NB4 (cell line): ENCODE results near the gene COLQ.
"Not testable (repeated sequence)": the region's sequence is repeated elsewhere in the genome, so short reads cannot be mapped to it uniquely, and the experiment has no call there.

ENCODE experiments used
- DNase-seq: peaks from one replicate; pipeline ENCODE4 v3.0.0; 2010; ENCODE audit warnings: low read depth
- H3K4me3 ChIP-seq: one replicate; pipeline ENCODE4 v1.5.1; 2011; ENCODE audit warnings: mild to moderate bottlenecking, low read depth, low read length, moderate library complexity
- MYC ChIP-seq: IDR thresholded peaks from 2 replicates; pipeline ENCODE4 v1.6.1; 2011; ENCODE audit warnings: low read depth, low read length
- POLR2A ChIP-seq: IDR thresholded peaks from 2 replicates; pipeline ENCODE4 v1.6.1; 2011; ENCODE audit warnings: mild to moderate bottlenecking; ENCODE audit not compliant: insufficient read length; ENCODE audit errors: extremely low read depth
- TF ChIP-seq, protein P1 (sequence below): IDR thresholded peaks from 2 replicates; pipeline ENCODE4 v1.6.1; 2011; ENCODE audit warnings: low read depth, low read length
- TF ChIP-seq, protein P2 (sequence below): IDR thresholded peaks from one replicate; pipeline ENCODE4 v1.5.1; 2012; ENCODE audit warnings: low read depth, low read length

Gene COLQ

DNA sequence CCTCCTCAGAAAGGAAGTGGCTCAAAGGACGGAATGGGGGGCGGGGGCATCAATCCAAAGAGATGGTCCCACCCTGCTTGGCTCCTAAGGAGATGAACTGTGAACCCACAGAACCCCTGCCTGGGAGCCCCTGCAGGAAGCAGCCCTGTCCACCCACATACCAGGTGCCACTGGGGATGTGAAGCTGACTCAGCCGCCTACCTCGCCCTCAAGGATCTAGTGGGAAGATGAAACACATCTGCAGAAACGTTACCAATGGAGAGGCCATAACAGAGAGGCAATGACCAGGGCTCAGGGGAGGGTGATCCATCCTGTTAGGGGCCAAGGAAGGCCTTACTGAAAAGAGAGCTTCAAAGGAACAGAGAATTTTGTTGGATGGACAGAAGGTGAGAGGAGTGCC, 59.1 kb downstream of the COLQ start:
- DNase-seq = no peak
- no peak overlapping the region for H3K4me3 ChIP-seq
- no peak for TF ChIP-seq POLR2A
- TF ChIP-seq, protein P1, sequence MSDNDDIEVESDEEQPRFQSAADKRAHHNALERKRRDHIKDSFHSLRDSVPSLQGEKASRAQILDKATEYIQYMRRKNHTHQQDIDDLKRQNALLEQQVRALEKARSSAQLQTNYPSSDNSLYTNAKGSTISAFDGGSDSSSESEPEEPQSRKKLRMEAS = no peak
- TF ChIP-seq, protein P2, sequence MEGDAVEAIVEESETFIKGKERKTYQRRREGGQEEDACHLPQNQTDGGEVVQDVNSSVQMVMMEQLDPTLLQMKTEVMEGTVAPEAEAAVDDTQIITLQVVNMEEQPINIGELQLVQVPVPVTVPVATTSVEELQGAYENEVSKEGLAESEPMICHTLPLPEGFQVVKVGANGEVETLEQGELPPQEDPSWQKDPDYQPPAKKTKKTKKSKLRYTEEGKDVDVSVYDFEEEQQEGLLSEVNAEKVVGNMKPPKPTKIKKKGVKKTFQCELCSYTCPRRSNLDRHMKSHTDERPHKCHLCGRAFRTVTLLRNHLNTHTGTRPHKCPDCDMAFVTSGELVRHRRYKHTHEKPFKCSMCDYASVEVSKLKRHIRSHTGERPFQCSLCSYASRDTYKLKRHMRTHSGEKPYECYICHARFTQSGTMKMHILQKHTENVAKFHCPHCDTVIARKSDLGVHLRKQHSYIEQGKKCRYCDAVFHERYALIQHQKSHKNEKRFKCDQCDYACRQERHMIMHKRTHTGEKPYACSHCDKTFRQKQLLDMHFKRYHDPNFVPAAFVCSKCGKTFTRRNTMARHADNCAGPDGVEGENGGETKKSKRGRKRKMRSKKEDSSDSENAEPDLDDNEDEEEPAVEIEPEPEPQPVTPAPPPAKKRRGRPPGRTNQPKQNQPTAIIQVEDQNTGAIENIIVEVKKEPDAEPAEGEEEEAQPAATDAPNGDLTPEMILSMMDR = no peak
- TF ChIP-seq MYC = no peak

DNA sequence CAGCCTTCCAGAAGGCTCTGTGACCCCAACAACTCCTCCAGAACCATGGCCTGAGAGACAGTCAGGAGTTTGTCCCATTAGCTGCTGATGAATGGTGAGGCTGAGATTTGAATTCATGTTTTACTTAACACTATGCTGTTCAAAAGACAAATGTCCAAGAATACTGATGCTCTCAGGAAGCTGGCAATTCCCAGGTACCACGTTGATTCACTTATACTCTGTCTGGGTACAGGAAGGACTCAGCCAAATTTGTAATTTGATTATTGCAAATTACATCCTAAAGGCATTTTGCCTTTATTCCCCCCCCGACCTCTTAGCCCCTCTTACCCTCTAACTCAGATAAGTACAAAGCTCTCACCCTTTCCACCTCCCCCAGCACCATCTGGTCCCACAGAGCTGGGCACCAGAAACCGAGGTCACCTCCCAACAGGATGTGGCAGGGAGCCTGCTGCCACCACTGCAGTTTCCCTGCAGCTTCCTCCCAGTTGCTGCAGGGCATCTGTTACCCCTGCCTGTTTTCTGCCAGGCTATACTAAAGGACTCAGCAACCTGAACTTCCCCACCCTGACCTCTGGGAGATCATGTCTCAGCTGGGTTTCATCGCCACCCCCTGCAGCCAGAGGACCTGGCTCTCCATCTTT, 60.5 kb downstream of the COLQ start:
- DNase-seq = peak; percentile 56
- TF ChIP-seq, protein P1 = no peak
- TF ChIP-seq POLR2A = no peak
- TF ChIP-seq MYC = no peak
- TF ChIP-seq, protein P2 = no peak
- no peak overlapping the region for H3K4me3 ChIP-seq

DNA sequence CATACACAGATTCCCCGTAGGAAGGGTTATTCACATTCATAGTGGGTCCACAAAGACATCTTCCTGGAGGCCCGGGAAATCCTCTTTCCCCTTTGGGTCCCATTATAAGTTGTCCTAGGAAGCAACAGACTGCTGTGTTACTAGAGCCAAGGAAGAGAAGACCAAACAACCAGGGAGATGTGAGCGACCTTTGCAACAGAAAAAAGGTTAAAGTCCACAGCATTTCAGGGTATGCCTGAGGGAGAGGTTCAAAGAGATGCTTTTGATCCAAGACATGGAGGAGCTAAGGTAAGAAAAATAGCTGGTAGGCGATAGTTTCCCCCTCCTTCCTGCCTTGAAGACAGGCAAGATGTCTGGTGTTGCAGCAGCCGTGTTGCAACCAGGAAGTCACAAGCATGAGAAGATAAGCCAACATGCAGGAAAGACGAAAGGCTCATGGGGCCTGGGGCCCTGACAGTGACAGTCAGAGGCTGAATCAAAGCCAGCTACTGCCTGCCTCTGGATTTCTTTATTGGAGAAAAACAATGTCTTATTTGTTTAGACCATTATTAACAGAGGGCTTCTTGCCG, 63.2 kb downstream of the COLQ start:
- TF ChIP-seq, protein P2 = no peak
- TF ChIP-seq POLR2A (no peak), MYC (no peak)
- TF ChIP-seq, protein P1 = no peak
- no peak overlapping the region for H3K4me3 ChIP-seq
- peak; percentile 48 for DNase-seq

DNA sequence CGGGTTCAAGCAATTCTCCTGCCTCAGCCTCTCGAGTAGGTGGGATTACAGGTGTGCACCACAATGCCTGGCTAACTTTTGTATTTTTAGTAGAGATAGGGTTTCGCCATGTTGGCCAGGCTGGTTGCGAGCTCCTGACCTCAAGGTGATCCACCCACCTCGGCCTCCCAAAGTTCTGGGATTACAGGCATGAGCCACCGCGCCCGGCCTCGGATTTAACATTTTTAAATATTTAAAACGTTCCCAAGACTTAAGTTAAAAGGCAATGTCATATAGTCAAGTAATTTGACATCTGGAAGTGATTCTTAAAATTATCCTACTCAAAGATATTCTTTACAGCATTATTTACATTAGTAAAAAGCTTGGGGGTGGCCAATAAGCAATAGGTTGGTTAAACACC, 64.6 kb downstream of the COLQ start:
- H3K4me3 ChIP-seq, DNase-seq: not testable (repeated sequence)

DNA sequence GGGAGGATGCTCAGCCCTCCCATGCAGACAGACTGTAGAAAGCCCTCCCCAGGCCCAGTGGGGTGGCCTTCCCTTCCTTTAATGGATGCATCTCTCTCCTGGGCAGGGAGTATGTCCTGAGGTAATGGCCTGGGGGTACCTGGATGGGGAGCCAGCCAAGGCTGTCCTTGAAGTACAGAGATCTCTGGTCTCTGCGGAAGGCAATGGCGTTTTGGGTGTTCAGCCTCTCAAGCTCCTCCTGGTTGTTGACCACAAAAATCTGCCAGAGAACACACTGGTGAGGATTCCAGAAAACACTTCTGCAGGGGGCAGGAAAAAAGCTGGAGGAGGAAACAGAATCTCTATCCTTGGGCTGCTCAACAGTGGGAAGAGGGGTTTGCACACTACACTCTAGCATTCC, 65.2 kb downstream of the COLQ start:
- no peak overlapping the region for H3K4me3 ChIP-seq

DNA sequence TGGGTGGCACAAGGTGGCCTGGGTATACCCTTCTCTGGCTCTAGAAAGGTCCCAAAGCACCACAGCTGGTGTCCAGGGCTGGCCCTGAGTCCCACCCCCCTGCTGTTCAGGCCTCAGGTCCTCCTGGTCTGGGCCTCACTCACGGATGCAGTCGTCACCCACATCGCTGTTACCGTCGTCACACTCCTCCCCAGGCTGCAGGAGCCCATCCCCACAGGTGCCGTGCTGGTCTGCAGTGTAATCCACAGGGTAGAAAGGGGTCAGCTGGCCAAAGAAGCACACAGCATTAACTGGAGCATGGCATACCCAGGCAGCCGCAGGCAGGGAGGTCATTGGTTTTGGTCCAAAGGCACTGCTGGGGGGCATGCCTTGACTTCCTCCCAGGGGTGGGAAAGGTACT, 65.8 kb downstream of the COLQ start:
- TF ChIP-seq POLR2A (no peak), MYC (no peak)
- TF ChIP-seq, protein P1 = no peak
- TF ChIP-seq, protein P2 = no peak
- DNase-seq = no peak
- no peak overlapping the region for H3K4me3 ChIP-seq

More for the DNA sequence above, 65.2 kb downstream of the COLQ start:
- DNase-seq = no peak
- TF ChIP-seq, protein P2 = no peak
- TF ChIP-seq, protein P1 = no peak
- no peak for TF ChIP-seq POLR2A
- TF ChIP-seq MYC = no peak
